Measurements from ENCODE around the gene ZBTB38. TPM values are rescaled to one million over a fixed set of nuclear protein-coding genes. Genes with fewer than 3 reads are reported as not detected.

ZBTB38 gene
- total and polyA plus RNA-seq, 2 of the 13 experiments (the other 11 are each of a cell fraction or from before 2014, with no cell fraction given) = 26.8 to 51.7 TPM

DNA sequence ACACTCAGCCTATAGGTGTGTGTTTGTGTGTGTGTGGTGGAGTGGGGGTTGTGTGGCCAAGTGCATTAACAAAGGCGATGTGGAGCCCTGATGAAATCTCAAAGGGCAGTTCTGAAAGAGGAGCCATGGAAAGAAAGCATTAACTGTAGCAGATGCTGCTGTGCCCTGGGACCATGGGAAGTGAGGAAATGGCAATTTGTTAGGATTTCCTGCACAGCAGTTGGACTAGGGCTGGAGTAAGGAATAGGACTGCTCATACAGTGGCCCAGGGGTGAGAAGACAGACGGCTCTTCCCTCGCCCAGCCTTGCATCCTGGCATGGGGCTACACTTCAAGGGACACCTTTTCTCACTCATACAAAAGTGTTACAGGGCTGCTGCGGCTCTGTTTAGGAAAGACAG is 12.3 kb upstream of the ZBTB38 start:
- no peak overlapping the region for H2AFZ ChIP-seq (ENCODE audit: low read length)
- FAIRE-seq = no peak
- no TSS peak for BruUV-seq (replicated peaks)
- no peak overlapping the region for H3K4me3 ChIP-seq (replicated peaks in 1 of 3; ENCODE audit: insufficient read depth in 1 of 3, low read depth in 2 of 3, low read length in 3 of 3)
- no peak for DNase-seq (ENCODE audit: low spot score)
- H4K20me1 ChIP-seq (ENCODE audit: insufficient read depth, low read length) = no peaks in the 10 kb centered on the region
- intact Hi-C loops (cut with micrococcal nuclease; ENCODE audit: unreplicated experiment) = no loop called here
- H3K27ac ChIP-seq (ENCODE audit: extremely low read length, insufficient read depth, low read length) = no peak overlapping the region
- ChIA-PET POLR2A (no interaction called here), CTCF (ENCODE audit: low intra/inter-chr PET ratio, low total read pairs) (no interaction called here)
- H3K9me3 ChIP-seq (ENCODE audit: low read length) = no peaks in the 10 kb centered on the region
- no peaks in the 10 kb centered on the region for H3K79me2 ChIP-seq (ENCODE audit: insufficient read depth, low read length)
- H3K36me3 ChIP-seq (replicated peaks in 1 of 2; ENCODE audit: control insufficient read depth in 1 of 2, insufficient read depth in 2 of 2, low read length in 2 of 2) = no peaks in the 10 kb centered on the region
- H3K27me3 ChIP-seq (ENCODE audit: control insufficient read depth in 1 of 2, insufficient read depth in 2 of 2, low read length in 2 of 2) = no peaks in the 10 kb centered on the region; a peak in 1 of 5 replicates
- peaks cover 6% of the 10 kb centered on the region for H3K4me1 ChIP-seq (ENCODE audit: insufficient read depth, low read length)
- in situ Hi-C loops (cut with HindIII; ENCODE audit: extremely low pct_ligation_motif_present, low pct_unique_long_range_greater_than_20kb) = loop anchor here (5.0 kb wide), 2 partner anchors 34 to 96 kb away; no protein-coding TSS in a partner anchor
- no peak overlapping the region for H3K9ac ChIP-seq (ENCODE audit: insufficient read depth, low read depth, low read length)
- no peak overlapping the region for H3K4me2 ChIP-seq (ENCODE audit: low read depth, low read length)
- TF ChIP-seq ZFP82 (CRISPR knock-in tag; IDR thresholded peaks at IDR 0.05; ENCODE audit: borderline replicate concordance) (no peak), SOX5 (CRISPR knock-in tag; IDR thresholded peaks at IDR 0.05; ENCODE audit: borderline replicate concordance) (no peak), ZNF577 (CRISPR knock-in tag; IDR thresholded peaks at IDR 0.05; ENCODE audit: borderline replicate concordance, low read depth) (no peak), ZNF780A (CRISPR knock-in tag; IDR thresholded peaks at IDR 0.05) (no peak), SSRP1 (CRISPR knock-in tag; IDR thresholded peaks at IDR 0.05) (no peak), ZNF3 (CRISPR knock-in tag; IDR thresholded peaks at IDR 0.05) (no peak), ZNF713 (CRISPR knock-in tag; IDR thresholded peaks at IDR 0.05) (no peak), ZNF549 (CRISPR knock-in tag; IDR thresholded peaks at IDR 0.05) (no peak), ZNF546 (CRISPR knock-in tag; conservative IDR thresholded peaks at IDR 0.05) (no peak), RBAK (CRISPR knock-in tag; IDR thresholded peaks at IDR 0.05) (no peak), SRSF1 (optimal IDR thresholded peaks at IDR 0.05; ENCODE audit: low read depth, low read length) (no peak), MEIS1 (CRISPR knock-in tag; IDR thresholded peaks at IDR 0.05; ENCODE audit: borderline replicate concordance) (no peak), ZEB1 (IDR thresholded peaks at IDR 0.05; ENCODE audit: insufficient replicate concordance, low read depth) (no peak)
- TF ChIP-seq, protein P1, sequence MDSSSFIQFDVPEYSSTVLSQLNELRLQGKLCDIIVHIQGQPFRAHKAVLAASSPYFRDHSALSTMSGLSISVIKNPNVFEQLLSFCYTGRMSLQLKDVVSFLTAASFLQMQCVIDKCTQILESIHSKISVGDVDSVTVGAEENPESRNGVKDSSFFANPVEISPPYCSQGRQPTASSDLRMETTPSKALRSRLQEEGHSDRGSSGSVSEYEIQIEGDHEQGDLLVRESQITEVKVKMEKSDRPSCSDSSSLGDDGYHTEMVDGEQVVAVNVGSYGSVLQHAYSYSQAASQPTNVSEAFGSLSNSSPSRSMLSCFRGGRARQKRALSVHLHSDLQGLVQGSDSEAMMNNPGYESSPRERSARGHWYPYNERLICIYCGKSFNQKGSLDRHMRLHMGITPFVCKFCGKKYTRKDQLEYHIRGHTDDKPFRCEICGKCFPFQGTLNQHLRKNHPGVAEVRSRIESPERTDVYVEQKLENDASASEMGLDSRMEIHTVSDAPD (CRISPR knock-in tag; IDR thresholded peaks at IDR 0.05) = no peak
- 67% methylated on average over 4 of the region's 4 CpGs for WGBS (ENCODE audit: low lambda C conversion rate)
- no peak for ATAC-seq

Measured in HepG2 (cell line).